Transverse colon (tissue), 4 donors: ENCODE measurements around the gene PDS5A. TPM values are rescaled to one million over a fixed set of nuclear protein-coding genes. Genes with fewer than 3 reads are reported as not detected.

Experiments used
- DNase-seq: peaks from one replicate; pipeline ENCODE4 v3.0.0-alpha.2; 2019
- H3K27ac ChIP-seq, 4 donors: fragments of 200-600 bp; sonication (generic); 2 replicates each; pipeline ENCODE4 v1.5.1; 2016 to 2018; ENCODE audit warnings: inconsistent platforms in 4 of 4
- H3K27me3 ChIP-seq: fragments of 200-600 bp; sonication (generic); 2 replicates; pipeline ENCODE4 v1.5.1; 2017; ENCODE audit warnings: inconsistent platforms
- H3K36me3 ChIP-seq, 4 donors: fragments of 200-600 bp; sonication (generic); 2 replicates each; pipeline ENCODE4 v1.5.1; 2017 to 2019; ENCODE audit warnings: inconsistent platforms in 4 of 4
- H3K4me1 ChIP-seq, 4 donors: fragments of 200-600 bp; sonication (generic); 2 replicates each; pipeline ENCODE4 v1.5.1; 2017 to 2020; ENCODE audit warnings: inconsistent platforms in 4 of 4
- H3K4me3 ChIP-seq, 4 donors: fragments of 200-600 bp; sonication (generic); 1 replicate in 1 of 4; 2 replicates in 3 of 4; pipeline versions ENCODE4 v1.5.1 to v1.6.1; 2017 to 2019; ENCODE audit warnings: inconsistent platforms in 4 of 4
- H3K9me3 ChIP-seq, 2 donors: fragments of 200-600 bp; sonication (generic); 2 replicates each; pipeline ENCODE4 v1.5.1; 2017 to 2019; ENCODE audit warnings: inconsistent platforms in 2 of 2
- CTCF ChIP-seq, 5 experiments: fragments of 200-600 bp in 3 of 5; fragments of 450-650 bp in 2 of 5; sonication (generic) in 3 of 5; IDR thresholded peaks; 1 replicate in 2 of 5; 2 replicates in 3 of 5; pipeline ENCODE4 v1.5.1; 2016 to 2017; ENCODE audit warnings: antibody characterized with exemption in 5 of 5, inconsistent platforms in 3 of 5, mild to moderate bottlenecking in 2 of 5, moderate library complexity in 1 of 5
- EP300 ChIP-seq: sonication (generic); formaldehyde crosslinking; IDR thresholded peaks from one replicate; pipeline ENCODE4 v1.6.1; 2017; ENCODE audit warnings: antibody characterized with exemption, low read depth
- POLR2A ChIP-seq: fragments of 450-650 bp; IDR thresholded peaks from one replicate; pipeline ENCODE4 v1.6.1; 2016; ENCODE audit warnings: antibody characterized with exemption, mild to moderate bottlenecking, moderate library complexity
- POLR2AphosphoS5 ChIP-seq, 3 donors: sonication (generic); formaldehyde crosslinking; IDR thresholded peaks; one replicate each; pipeline ENCODE4 v1.6.1; 2016; ENCODE audit warnings: antibody characterized with exemption in 3 of 3
- WGBS, 2 donors: methylation state at CpG; one replicate each; pipeline ENCODE4 v1.1.5; 2018; ENCODE audit warnings: low coverage in 1 of 2; 5-methylcytosine and 5-hydroxymethylcytosine counted together
- in situ Hi-C, 4 donors: fragments of 200-750 bp; cut with MboI; loops; one replicate each; pipeline versions ENCODE4 v1.15.0 to v1.15.1; 2017; ENCODE audit warnings: low sequenced_read_pairs in 3 of 4, low pct_ligation_motif_present in 1 of 4, low pct_unique_long_range_greater_than_20kb in 1 of 4
- intact Hi-C: fragments of 100-400 bp; cut with DNase I; formaldehyde crosslinking; loops from one replicate; pipeline ENCODE4 v1.15.1; 2023; ENCODE audit warnings: low total_unique reads
- total RNA-seq, 4 donors: library from RNA; depleted of rRNA; stranded (reverse); fragments of >200 nt; gene quantifications; one replicate each; pipeline ENCODE4 v1.1.0, GENCODE V29; 2016

PDS5A gene
- total RNA-seq, 4 donors from 2014 or later = 62.1 to 74.0 (median 68.5) TPM

GRCh38 chr4:39888541-39888940 is 89.2 kb downstream of the PDS5A start:
- intact Hi-C loops = no loop called here
- 94 to 96% methylated on average over 5 of the region's 5 CpGs for WGBS, 2 donors
- Histone ChIP-seq H3K9me3 (no peaks in the 10 kb centered on the region), H3K27ac (no peak overlapping the region), H3K36me3 (peaks cover 0 to 24% (median 8%) of the 10 kb centered on the region in 4 donors), H3K4me3 (no peak overlapping the region), H3K4me1 (no peaks in the 10 kb centered on the region), H3K27me3 (no peaks in the 10 kb centered on the region)
- no peak for DNase-seq
- in situ Hi-C loops = no loop called here
- TF ChIP-seq POLR2AphosphoS5 (IDR thresholded peaks at IDR 0.05) (no peak), EP300 (no peak), CTCF (IDR thresholded peaks at IDR 0.05) (no peak), POLR2A (no peak)

- WGBS, 2 donors = 94% methylated on average over 3 to 6 of the region's 6 CpGs
- TF ChIP-seq CTCF (IDR thresholded peaks at IDR 0.05) (no peak), POLR2A (no peak), POLR2AphosphoS5 (IDR thresholded peaks at IDR 0.05) (no peak), EP300 (no peak)
- Histone ChIP-seq H3K36me3 (peaks cover 0 to 33% (median 5%) of the 10 kb centered on the region in 4 donors), H3K4me3 (no peak overlapping the region), H3K27ac (no peak overlapping the region), H3K27me3 (no peaks in the 10 kb centered on the region), H3K4me1 (no peaks in the 10 kb centered on the region), H3K9me3 (no peaks in the 10 kb centered on the region)
- no peak for DNase-seq
- in situ Hi-C loops (no loop called here), intact Hi-C loops (no loop called here)
Observed at GRCh38 chr4:39883646-39884045, 94.1 kb downstream of the PDS5A start.

- DNase-seq = no peak
- Histone ChIP-seq H3K36me3 (peaks cover 0 to 39% (median 7%) of the 10 kb centered on the region in 4 donors), H3K9me3 (no peaks in the 10 kb centered on the region), H3K4me1 (no peaks in the 10 kb centered on the region), H3K27ac (no peak overlapping the region), H3K4me3 (no peak overlapping the region), H3K27me3 (no peaks in the 10 kb centered on the region)
- intact Hi-C loops = no loop called here
- no peak for TF ChIP-seq POLR2A
- no peak for TF ChIP-seq POLR2AphosphoS5 (IDR thresholded peaks at IDR 0.05)
- TF ChIP-seq CTCF (IDR thresholded peaks at IDR 0.05) = no peak
- no peak for TF ChIP-seq EP300
- 85 to 96% methylated on average over 2 of the region's 2 CpGs for WGBS, 2 donors
- in situ Hi-C loops = no loop called here
Observed at GRCh38 chr4:39881789-39882188, 95.9 kb downstream of the PDS5A start.

- WGBS, 2 donors = 90 to 94% methylated on average over 8 of the region's 8 CpGs
- Histone ChIP-seq H3K27me3 (no peaks in the 10 kb centered on the region), H3K9me3 (no peaks in the 10 kb centered on the region), H3K27ac (no peak overlapping the region), H3K36me3 (peaks cover 0 to 42% (median 17%) of the 10 kb centered on the region in 4 donors), H3K4me3 (no peak overlapping the region), H3K4me1 (no peaks in the 10 kb centered on the region)
- in situ Hi-C loops = no loop called here
- TF ChIP-seq CTCF (IDR thresholded peaks at IDR 0.05) = no peak
- TF ChIP-seq POLR2A = no peak
- TF ChIP-seq EP300 = no peak
- no peak for TF ChIP-seq POLR2AphosphoS5 (IDR thresholded peaks at IDR 0.05)
- intact Hi-C loops = no loop called here
- DNase-seq = no peak
Observed at GRCh38 chr4:39877971-39878370, 99.7 kb downstream of the PDS5A start.
